Smooth muscle cell (in vitro differentiated cells): Measurements from ENCODE around the gene SCRN1. TPM values are rescaled to one million over a fixed set of nuclear protein-coding genes. Genes with fewer than 3 reads are reported as not detected.

Experiments used
- DNase-seq: peaks from one replicate; lab custom pipeline; 2025; ENCODE audit not compliant: unreplicated experiment; lab: John Stamatoyannopoulos, UW
- H2AFZ ChIP-seq: fragments of 200-600 bp; sonication (generic); 2 replicates; pipeline ENCODE4 v1.6.0; 2016; ENCODE audit warnings: antibody characterized with exemption, low read depth, mild to moderate bottlenecking
- H3F3A ChIP-seq: fragments of 200-600 bp; sonication (generic); 2 replicates; pipeline ENCODE4 v1.6.0; 2017; ENCODE audit warnings: antibody characterized with exemption, low read depth
- H3K27ac ChIP-seq: fragments of 200-600 bp; sonication (generic); 2 replicates; pipeline ENCODE4 v1.5.1; 2016; ENCODE audit warnings: low read depth, mild to moderate bottlenecking
- H3K27me3 ChIP-seq: fragments of 200-600 bp; sonication (generic); 2 replicates; pipeline ENCODE4 v1.6.1; 2016; ENCODE audit warnings: low read depth, mild to moderate bottlenecking
- H3K36me3 ChIP-seq: fragments of 200-600 bp; sonication (generic); 2 replicates; pipeline ENCODE4 v1.5.1; 2016; ENCODE audit warnings: low read depth
- H3K4me1 ChIP-seq: fragments of 200-600 bp; sonication (generic); 2 replicates; pipeline ENCODE4 v1.5.1; 2016; ENCODE audit warnings: low read depth
- H3K4me2 ChIP-seq: fragments of 200-600 bp; sonication (generic); 2 replicates; pipeline ENCODE4 v1.6.0; 2016; ENCODE audit warnings: mild to moderate bottlenecking
- H3K4me3 ChIP-seq: fragments of 200-600 bp; sonication (generic); 2 replicates; pipeline ENCODE4 v1.5.1; 2016; ENCODE audit warnings: mild to moderate bottlenecking
- H3K79me2 ChIP-seq: fragments of 200-600 bp; sonication (generic); 2 replicates; pipeline ENCODE4 v1.6.0; 2016; ENCODE audit warnings: low read depth, mild to moderate bottlenecking
- H3K9ac ChIP-seq: fragments of 200-600 bp; sonication (generic); 2 replicates; pipeline ENCODE4 v1.6.0; 2016; ENCODE audit warnings: low read depth
- H3K9me3 ChIP-seq: fragments of 200-600 bp; sonication (generic); replicated peaks from 2 replicates; pipeline ENCODE4 v1.5.1; 2016; ENCODE audit warnings: low read depth
- H4K20me1 ChIP-seq: fragments of 200-600 bp; sonication (generic); 2 replicates; pipeline ENCODE4 v1.6.0; 2016; ENCODE audit warnings: low read depth
- WGBS: methylation state at CpG from one replicate; pipeline ENCODE4 v1.1.7; 2016; ENCODE audit warnings: low lambda C conversion rate; 5-methylcytosine and 5-hydroxymethylcytosine counted together
- polyA plus RNA-seq: library from polyadenylated mRNA; unstranded; fragments of >200 nt; fragmentation: Nextera tagmentation; extraction: Ambion mirVana; gene quantifications from 2 replicates; pipeline ENCODE4 v1.2.1, GENCODE V29; 2016
- total RNA-seq: library from RNA; depleted of rRNA; stranded (reverse); fragments of >200 nt; gene quantifications from 2 replicates; pipeline ENCODE4 v1.2.3, GENCODE V29; 2014
- TF ChIP-seq, protein P1 (sequence below): fragments of 200-600 bp; sonication (generic); IDR thresholded peaks from 2 replicates; pipeline ENCODE4 v1.5.1; 2017; ENCODE audit warnings: borderline replicate concordance, mild to moderate bottlenecking, antibody characterized with exemption; ENCODE audit not compliant: insufficient read depth, poor library complexity, severe bottlenecking

The SCRN1 gene
- total and polyA plus RNA-seq, 2 experiments from 2014 or later: 67.5 to 84.9 TPM

DNA sequence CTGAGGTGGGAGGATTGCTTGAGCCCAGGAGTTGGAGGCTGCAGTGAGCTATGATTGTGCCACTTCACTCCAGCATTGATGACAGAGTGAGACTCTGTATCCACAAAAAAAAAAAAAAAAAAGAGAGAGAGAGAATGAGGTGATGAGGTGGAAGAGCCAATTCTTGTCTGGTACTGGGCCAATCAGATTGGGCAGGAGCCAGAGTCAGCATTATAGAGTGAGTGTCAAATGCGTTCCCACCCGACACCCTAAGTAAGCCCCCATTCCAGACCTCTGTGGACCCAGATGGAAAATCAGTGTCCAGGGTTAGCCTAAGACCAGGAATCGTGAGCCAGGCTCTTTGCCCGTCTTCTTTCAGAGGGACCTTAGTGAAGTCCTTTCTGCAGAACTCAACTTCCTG, 99.3 kb downstream of the SCRN1 start:
- TF ChIP-seq, protein P1, sequence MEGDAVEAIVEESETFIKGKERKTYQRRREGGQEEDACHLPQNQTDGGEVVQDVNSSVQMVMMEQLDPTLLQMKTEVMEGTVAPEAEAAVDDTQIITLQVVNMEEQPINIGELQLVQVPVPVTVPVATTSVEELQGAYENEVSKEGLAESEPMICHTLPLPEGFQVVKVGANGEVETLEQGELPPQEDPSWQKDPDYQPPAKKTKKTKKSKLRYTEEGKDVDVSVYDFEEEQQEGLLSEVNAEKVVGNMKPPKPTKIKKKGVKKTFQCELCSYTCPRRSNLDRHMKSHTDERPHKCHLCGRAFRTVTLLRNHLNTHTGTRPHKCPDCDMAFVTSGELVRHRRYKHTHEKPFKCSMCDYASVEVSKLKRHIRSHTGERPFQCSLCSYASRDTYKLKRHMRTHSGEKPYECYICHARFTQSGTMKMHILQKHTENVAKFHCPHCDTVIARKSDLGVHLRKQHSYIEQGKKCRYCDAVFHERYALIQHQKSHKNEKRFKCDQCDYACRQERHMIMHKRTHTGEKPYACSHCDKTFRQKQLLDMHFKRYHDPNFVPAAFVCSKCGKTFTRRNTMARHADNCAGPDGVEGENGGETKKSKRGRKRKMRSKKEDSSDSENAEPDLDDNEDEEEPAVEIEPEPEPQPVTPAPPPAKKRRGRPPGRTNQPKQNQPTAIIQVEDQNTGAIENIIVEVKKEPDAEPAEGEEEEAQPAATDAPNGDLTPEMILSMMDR: no peak
- Histone ChIP-seq H3K27me3 (peaks cover 4% of the 10 kb centered on the region), H3K27ac (no peak overlapping the region), H4K20me1 (no peaks in the 10 kb centered on the region), H3F3A (no peaks in the 10 kb centered on the region), H2AFZ (no peak overlapping the region), H3K4me1 (no peaks in the 10 kb centered on the region), H3K36me3 (no peaks in the 10 kb centered on the region), H3K9me3 (no peaks in the 10 kb centered on the region), H3K9ac (no peak overlapping the region), H3K4me2 (no peak overlapping the region), H3K79me2 (no peaks in the 10 kb centered on the region), H3K4me3 (no peak overlapping the region)
- DNase-seq: no peak
- 93% methylated on average over 4 of the region's 4 CpGs for WGBS

DNA sequence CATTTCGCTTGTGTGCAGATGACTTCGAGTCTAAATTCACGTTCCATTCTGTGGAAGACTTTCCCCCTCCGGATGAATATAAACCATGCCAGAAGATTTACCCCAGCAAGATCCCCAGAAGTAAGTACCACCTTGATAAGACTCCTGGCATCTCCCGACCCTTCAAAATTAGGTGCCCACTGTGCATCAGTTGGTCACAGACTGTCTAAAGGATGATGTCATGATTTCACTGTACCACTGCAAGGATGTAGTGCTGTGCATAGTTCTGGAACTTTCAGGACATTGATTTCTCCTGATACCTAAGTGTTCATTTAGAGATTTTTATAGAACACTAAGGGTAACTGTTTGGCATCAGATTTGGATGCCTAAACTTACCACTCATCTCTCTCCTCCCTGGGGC, 100.3 kb downstream of the SCRN1 start:
- Histone ChIP-seq H3K4me1 (peaks cover 4% of the 10 kb centered on the region), H3K9me3 (no peaks in the 10 kb centered on the region), H3K27ac (no peak overlapping the region), H3F3A (no peaks in the 10 kb centered on the region), H3K4me2 (no peak overlapping the region), H2AFZ (no peak overlapping the region), H3K27me3 (peaks cover 13% of the 10 kb centered on the region), H3K4me3 (no peak overlapping the region), H3K79me2 (no peaks in the 10 kb centered on the region), H3K36me3 (no peaks in the 10 kb centered on the region), H4K20me1 (no peaks in the 10 kb centered on the region), H3K9ac (no peak overlapping the region)
- TF ChIP-seq, protein P1: no peak
- no peak for DNase-seq
- WGBS: 95% methylated on average over 5 of the region's 5 CpGs

DNA sequence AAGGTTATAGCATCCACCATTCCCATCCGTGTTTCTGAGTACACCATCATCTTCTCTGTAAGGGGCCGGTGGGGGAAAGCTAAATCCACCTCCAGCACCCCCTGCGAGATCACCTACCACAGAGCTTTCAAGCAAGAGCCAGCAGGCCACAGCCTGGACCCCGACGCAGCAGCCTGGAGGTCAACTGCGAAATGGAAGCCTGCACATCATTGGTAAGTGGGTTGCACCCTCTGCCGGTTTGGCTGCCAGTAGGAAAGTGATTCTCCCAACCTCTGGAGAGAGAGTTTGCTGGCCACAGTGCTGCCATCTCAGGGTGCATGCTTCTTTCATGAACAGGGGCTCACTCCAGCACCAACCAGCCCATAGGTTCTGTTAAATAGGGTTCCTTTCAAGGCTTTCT, 101.6 kb downstream of the SCRN1 start:
- Histone ChIP-seq H2AFZ (no peak overlapping the region), H3K9me3 (no peaks in the 10 kb centered on the region), H3K4me3 (no peak overlapping the region), H3K36me3 (no peaks in the 10 kb centered on the region), H3F3A (no peaks in the 10 kb centered on the region), H3K27me3 (peaks cover 26% of the 10 kb centered on the region), H4K20me1 (no peaks in the 10 kb centered on the region), H3K9ac (no peak overlapping the region), H3K27ac (no peak overlapping the region), H3K4me2 (no peak overlapping the region), H3K4me1 (peaks cover 4% of the 10 kb centered on the region), H3K79me2 (no peaks in the 10 kb centered on the region)
- DNase-seq: no peak
- WGBS: 84% methylated on average over 7 of the region's 7 CpGs
- TF ChIP-seq, protein P1: no peak

DNA sequence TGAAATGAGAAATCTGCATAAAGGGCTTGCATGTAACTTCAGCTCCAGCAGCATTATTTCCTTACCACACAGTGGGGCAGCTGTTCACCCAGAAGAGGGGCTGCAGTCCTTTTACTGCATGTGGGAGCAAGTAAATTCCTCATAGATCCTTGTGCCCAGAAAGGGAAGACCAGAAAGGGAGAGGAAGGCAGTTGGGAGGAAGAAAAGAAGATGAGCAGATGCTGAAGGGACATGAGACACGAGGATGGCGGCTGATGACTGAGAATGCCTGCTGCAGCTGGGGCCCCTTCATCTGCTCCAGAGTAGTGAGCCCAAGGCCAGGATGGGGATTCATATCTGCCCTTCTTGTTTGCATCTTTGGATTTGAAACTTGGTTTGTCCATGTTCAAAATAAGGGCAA, 102.8 kb downstream of the SCRN1 start:
- H3K79me2 ChIP-seq: no peaks in the 10 kb centered on the region
- H3K9ac ChIP-seq: no peak overlapping the region
- H2AFZ ChIP-seq: no peak overlapping the region
- no peak overlapping the region for H3K4me3 ChIP-seq
- peaks cover 38% of the 10 kb centered on the region for H3K27me3 ChIP-seq
- H3K4me1 ChIP-seq: peaks cover 4% of the 10 kb centered on the region
- DNase-seq: no peak
- H3K4me2 ChIP-seq: no peak overlapping the region
- H3K27ac ChIP-seq: no peak overlapping the region
- H3K36me3 ChIP-seq: no peaks in the 10 kb centered on the region
- H4K20me1 ChIP-seq: no peaks in the 10 kb centered on the region
- TF ChIP-seq, protein P1: no peak
- 91% methylated on average over 2 of the region's 2 CpGs for WGBS
- H3K9me3 ChIP-seq: no peaks in the 10 kb centered on the region
- no peaks in the 10 kb centered on the region for H3F3A ChIP-seq
